ENCODE results near the gene KAT8. TPM values are rescaled to one million over a fixed set of nuclear protein-coding genes. Genes with fewer than 3 reads are reported as not detected.

Gene KAT8
- total and polyA plus RNA-seq, 2 of the 13 experiments (the other 11 are each of a cell fraction or from before 2014, with no cell fraction given): 79.0 to 84.2 TPM

DNA sequence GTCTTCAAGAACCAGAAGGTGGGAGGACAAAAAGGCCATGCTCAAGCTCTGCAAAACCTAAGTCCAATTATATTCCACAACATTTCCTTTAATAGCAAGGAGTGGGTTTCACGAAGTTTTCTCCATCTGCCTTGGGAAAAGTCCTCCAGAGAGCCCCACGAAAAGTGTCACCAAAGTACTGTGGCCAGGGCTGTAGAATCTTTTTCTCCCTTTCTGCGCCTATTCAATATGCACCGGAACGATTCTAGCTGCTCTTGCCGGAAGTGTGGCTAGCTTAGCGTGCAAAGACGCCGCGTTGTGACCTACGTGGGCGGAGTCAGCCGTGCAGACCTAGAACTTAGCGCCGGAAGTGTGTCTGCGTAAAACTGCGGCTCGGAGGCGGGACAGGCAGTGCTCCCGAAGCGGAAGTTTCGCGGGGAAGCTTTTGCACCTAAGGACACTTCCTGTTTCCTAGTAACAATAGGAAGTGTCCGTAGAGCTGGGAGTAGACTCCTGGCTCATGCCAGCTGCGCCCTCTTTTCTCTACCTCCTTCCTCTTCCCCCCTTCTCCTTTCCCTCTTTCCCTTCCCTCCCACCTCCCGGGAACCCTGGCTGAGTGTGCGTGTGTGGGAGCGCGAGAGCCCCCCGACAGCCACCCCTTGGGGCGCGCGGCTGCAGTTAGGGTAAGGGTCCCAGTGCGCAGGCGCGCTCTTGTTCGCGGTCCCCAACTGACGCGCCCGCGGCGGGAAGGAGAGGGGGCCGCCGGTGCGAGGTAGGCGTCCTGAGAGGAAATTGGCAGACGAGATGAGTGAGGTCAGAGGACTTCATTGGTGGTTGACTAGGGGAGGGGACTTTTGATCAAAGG, 43.3 kb upstream of the KAT8 start, which contains the start of the genes ZNF646 and ZNF668 (continued):
- TF ChIP-seq ZNF569 (CRISPR knock-in tag; IDR thresholded peaks at IDR 0.05; ENCODE audit: borderline replicate concordance) (no peak), SPEN (CRISPR knock-in tag; IDR thresholded peaks at IDR 0.05; ENCODE audit: low read depth) (peak; percentile 81; the same call in 1 of the 2 replicates), ARNT (IDR thresholded peaks at IDR 0.05) (no peak), KDM5B (CRISPR knock-in tag; IDR thresholded peaks at IDR 0.05; ENCODE audit: borderline replicate concordance) (peak; percentile 68; the same call in 1 of the 2 replicates), ZMYM4 (CRISPR knock-in tag; IDR thresholded peaks at IDR 0.05) (peak; percentile 15), NR1H2 (CRISPR knock-in tag; IDR thresholded peaks at IDR 0.05; ENCODE audit: borderline replicate concordance, low read depth) (no peak), CREB3 (CRISPR knock-in tag; IDR thresholded peaks at IDR 0.05) (no peak), GATAD2A (CRISPR knock-in tag; IDR thresholded peaks at IDR 0.05) (peak; percentile 71; the same call in 1 of the 2 replicates), ZNF737 (CRISPR knock-in tag; IDR thresholded peaks at IDR 0.05; ENCODE audit: borderline replicate concordance) (no peak), PHF8 (CRISPR knock-in tag; IDR thresholded peaks at IDR 0.05) (peak; percentile 77; the same call in 1 of the 2 replicates), ATM (IDR thresholded peaks at IDR 0.05; ENCODE audit: borderline replicate concordance) (no peak), ZNF512B (CRISPR knock-in tag; IDR thresholded peaks at IDR 0.05; ENCODE audit: borderline replicate concordance) (no peak; the same call in 1 of the 2 replicates), TCF7 (IDR thresholded peaks at IDR 0.05; ENCODE audit: low read depth) (no peak), AKAP8 (CRISPR knock-in tag; IDR thresholded peaks at IDR 0.05) (no peak; the same call in 1 of the 2 replicates)
- TF ChIP-seq, protein P1, sequence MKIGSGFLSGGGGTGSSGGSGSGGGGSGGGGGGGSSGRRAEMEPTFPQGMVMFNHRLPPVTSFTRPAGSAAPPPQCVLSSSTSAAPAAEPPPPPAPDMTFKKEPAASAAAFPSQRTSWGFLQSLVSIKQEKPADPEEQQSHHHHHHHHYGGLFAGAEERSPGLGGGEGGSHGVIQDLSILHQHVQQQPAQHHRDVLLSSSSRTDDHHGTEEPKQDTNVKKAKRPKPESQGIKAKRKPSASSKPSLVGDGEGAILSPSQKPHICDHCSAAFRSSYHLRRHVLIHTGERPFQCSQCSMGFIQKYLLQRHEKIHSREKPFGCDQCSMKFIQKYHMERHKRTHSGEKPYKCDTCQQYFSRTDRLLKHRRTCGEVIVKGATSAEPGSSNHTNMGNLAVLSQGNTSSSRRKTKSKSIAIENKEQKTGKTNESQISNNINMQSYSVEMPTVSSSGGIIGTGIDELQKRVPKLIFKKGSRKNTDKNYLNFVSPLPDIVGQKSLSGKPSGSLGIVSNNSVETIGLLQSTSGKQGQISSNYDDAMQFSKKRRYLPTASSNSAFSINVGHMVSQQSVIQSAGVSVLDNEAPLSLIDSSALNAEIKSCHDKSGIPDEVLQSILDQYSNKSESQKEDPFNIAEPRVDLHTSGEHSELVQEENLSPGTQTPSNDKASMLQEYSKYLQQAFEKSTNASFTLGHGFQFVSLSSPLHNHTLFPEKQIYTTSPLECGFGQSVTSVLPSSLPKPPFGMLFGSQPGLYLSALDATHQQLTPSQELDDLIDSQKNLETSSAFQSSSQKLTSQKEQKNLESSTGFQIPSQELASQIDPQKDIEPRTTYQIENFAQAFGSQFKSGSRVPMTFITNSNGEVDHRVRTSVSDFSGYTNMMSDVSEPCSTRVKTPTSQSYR (CRISPR knock-in tag; IDR thresholded peaks at IDR 0.05; ENCODE audit: borderline replicate concordance): no peak; the same call in 1 of the 2 replicates
- TF ChIP-seq, protein P2, sequence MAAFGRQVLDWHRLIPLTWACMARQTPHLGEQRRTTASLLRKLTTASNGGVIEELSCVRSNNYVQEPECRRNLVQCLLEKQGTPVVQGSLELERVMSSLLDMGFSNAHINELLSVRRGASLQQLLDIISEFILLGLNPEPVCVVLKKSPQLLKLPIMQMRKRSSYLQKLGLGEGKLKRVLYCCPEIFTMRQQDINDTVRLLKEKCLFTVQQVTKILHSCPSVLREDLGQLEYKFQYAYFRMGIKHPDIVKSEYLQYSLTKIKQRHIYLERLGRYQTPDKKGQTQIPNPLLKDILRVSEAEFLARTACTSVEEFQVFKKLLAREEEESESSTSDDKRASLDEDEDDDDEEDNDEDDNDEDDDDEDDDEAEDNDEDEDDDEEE (CRISPR knock-in tag; IDR thresholded peaks at IDR 0.05): no peak
- TF ChIP-seq, protein P3, sequence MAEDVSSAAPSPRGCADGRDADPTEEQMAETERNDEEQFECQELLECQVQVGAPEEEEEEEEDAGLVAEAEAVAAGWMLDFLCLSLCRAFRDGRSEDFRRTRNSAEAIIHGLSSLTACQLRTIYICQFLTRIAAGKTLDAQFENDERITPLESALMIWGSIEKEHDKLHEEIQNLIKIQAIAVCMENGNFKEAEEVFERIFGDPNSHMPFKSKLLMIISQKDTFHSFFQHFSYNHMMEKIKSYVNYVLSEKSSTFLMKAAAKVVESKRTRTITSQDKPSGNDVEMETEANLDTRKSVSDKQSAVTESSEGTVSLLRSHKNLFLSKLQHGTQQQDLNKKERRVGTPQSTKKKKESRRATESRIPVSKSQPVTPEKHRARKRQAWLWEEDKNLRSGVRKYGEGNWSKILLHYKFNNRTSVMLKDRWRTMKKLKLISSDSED (CRISPR knock-in tag; IDR thresholded peaks at IDR 0.05): 0 out of 2 replicates have a peak, but pooled peaks have one; percentile 22
- TF ChIP-seq, protein P4, sequence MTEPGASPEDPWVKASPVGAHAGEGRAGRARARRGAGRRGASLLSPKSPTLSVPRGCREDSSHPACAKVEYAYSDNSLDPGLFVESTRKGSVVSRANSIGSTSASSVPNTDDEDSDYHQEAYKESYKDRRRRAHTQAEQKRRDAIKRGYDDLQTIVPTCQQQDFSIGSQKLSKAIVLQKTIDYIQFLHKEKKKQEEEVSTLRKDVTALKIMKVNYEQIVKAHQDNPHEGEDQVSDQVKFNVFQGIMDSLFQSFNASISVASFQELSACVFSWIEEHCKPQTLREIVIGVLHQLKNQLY (CRISPR knock-in tag; IDR thresholded peaks at IDR 0.05): peak; percentile 58
- TF ChIP-seq, protein P5, sequence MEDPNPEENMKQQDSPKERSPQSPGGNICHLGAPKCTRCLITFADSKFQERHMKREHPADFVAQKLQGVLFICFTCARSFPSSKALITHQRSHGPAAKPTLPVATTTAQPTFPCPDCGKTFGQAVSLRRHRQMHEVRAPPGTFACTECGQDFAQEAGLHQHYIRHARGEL (CRISPR knock-in tag; IDR thresholded peaks at IDR 0.05): 0 out of 2 replicates have a peak, but pooled peaks have one; percentile 63

Measured in HepG2 (cell line).